Esophagus squamous epithelium (tissue), 5 donors: ENCODE measurements around the gene ELK3. TPM values are rescaled to one million over a fixed set of nuclear protein-coding genes. Genes with fewer than 3 reads are reported as not detected.

Experiments
- DNase-seq: peaks from one replicate; lab custom pipeline; 2025; lab: John Stamatoyannopoulos, UW
- H3K27ac ChIP-seq, 4 donors: fragments of 200-600 bp; sonication (generic); one replicate each; pipeline ENCODE4 v1.5.1; 2016 to 2019; ENCODE audit warnings: mild to moderate bottlenecking in 1 of 4
- H3K27me3 ChIP-seq, 4 donors: fragments of 200-600 bp; sonication (generic); 1 replicate in 3 of 4; 2 replicates in 1 of 4; pipeline versions ENCODE4 v1.5.1 to v1.6.0; 2017 to 2021; ENCODE audit warnings: antibody characterized with exemption in 1 of 4
- H3K36me3 ChIP-seq, 3 donors: fragments of 200-600 bp; sonication (generic); one replicate each; pipeline ENCODE4 v1.5.1; 2016 to 2019
- H3K4me1 ChIP-seq, 3 donors: fragments of 200-600 bp; sonication (generic); one replicate each; pipeline ENCODE4 v1.5.1; 2017 to 2019
- H3K4me3 ChIP-seq, 4 donors: fragments of 200-600 bp; sonication (generic); 1 replicate in 3 of 4; 2 replicates in 1 of 4; pipeline ENCODE4 v1.5.1; 2016 to 2019; ENCODE audit warnings: mild to moderate bottlenecking in 2 of 4, moderate library complexity in 1 of 4
- H3K9me3 ChIP-seq, 3 donors: fragments of 200-600 bp; sonication (generic); one replicate each; pipeline ENCODE4 v1.5.1; 2016 to 2019
- CTCF ChIP-seq, 6 experiments: fragments of 450-650 bp in 4 of 6; fragments of 200-600 bp in 2 of 6; sonication (generic) in 2 of 6; IDR thresholded peaks; one replicate each; pipeline ENCODE4 v1.5.1; 2016 to 2019; ENCODE audit warnings: antibody characterized with exemption in 6 of 6, mild to moderate bottlenecking in 4 of 6, moderate library complexity in 4 of 6
- POLR2A ChIP-seq, 4 donors: fragments of 450-650 bp; IDR thresholded peaks; one replicate each; pipeline ENCODE4 v1.6.1; 2017; ENCODE audit warnings: antibody characterized with exemption in 4 of 4, mild to moderate bottlenecking in 4 of 4, moderate library complexity in 3 of 4
- WGBS, 2 donors: methylation state at CpG; one replicate each; pipeline ENCODE4 v1.1.5; 2018; 5-methylcytosine and 5-hydroxymethylcytosine counted together
- intact Hi-C: fragments of 100-400 bp; cut with DNase I; formaldehyde crosslinking; loops from one replicate; pipeline ENCODE4 v1.15.0; 2022
- total RNA-seq, 4 donors: library from RNA; depleted of rRNA; stranded (reverse); fragments of >200 nt; gene quantifications; one replicate each; pipeline ENCODE4 v1.1.0, GENCODE V29; 2016
- donor health status: DM: yes; HTN: yes; CAD: no.

ELK3 gene
- total RNA-seq, 4 donors from 2014 or later, result 24.8 to 44.0 (median 34.8) TPM

DNA sequence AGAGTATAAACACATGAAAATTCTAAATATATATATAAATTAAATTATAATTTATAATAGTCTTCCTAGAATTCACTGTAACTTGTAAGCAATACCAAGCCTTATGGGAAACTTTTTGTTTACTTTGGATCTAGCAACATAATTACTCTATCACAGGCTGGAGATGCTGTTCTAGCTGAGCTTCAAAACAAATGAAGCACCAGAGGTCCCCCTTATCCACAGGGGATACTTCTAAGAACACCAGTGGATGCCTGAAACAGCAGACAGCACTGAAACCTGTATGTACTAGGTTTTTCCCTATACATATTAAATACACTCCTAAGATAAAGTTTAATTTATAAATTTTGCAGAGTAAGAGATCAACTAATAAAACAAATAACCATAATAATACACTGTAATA lies 109.5 kb downstream of the ELK3 start:
- Histone ChIP-seq H3K4me1 (peaks cover 0 to 8% (median 0%) of the 10 kb centered on the region in 3 donors), H3K4me3 (no peak overlapping the region), H3K36me3 (peaks cover 0 to 26% (median 0%) of the 10 kb centered on the region in 3 donors), H3K27ac (no peak overlapping the region), H3K9me3 (no peaks in the 10 kb centered on the region), H3K27me3 (no peaks in the 10 kb centered on the region)
- DNase-seq, result no peak
- intact Hi-C loops, result no loop called here
- TF ChIP-seq POLR2A (IDR thresholded peaks at IDR 0.05) (no peak), CTCF (IDR thresholded peaks at IDR 0.05) (no peak)

- TF ChIP-seq POLR2A (IDR thresholded peaks at IDR 0.05), result no peak
- no peak for TF ChIP-seq CTCF (IDR thresholded peaks at IDR 0.05)
- H3K4me3 ChIP-seq, result no peak overlapping the region
- H3K9me3 ChIP-seq, result no peaks in the 10 kb centered on the region
- H3K27me3 ChIP-seq, result no peaks in the 10 kb centered on the region
- no peak overlapping the region for H3K27ac ChIP-seq
- DNase-seq, result no peak
- peaks cover 0 to 14% (median 0%) of the 10 kb centered on the region in 3 donors for H3K36me3 ChIP-seq
- intact Hi-C loops, result no loop called here
- H3K4me1 ChIP-seq, result peaks cover 0 to 8% (median 0%) of the 10 kb centered on the region in 3 donors
- 87 to 94% methylated on average over 3 of the region's 3 CpGs for WGBS, 2 donors
These were observed 111.5 kb downstream of the ELK3 start for GRCh38 chr12:96305665-96306064.

DNA sequence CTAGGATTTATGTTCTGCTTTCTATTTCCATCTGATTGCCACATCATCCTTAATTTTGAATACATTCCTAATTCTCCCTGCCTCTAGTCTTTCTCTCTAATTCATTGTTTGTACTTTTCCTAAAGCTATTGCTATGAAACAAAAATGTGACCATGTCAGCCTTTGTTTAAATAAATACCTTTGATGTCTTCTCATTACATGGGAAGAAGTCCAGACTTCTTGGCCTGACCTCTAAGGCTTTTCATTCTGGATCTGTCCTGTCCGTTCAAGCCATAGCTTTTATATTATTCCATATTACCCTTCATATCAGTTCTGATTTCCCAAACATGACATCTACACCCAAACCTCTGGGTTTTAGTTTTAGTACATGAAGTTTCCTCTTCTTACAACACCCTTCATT lies 114.7 kb downstream of the ELK3 start:
- H3K27ac ChIP-seq, result no peak overlapping the region
- peaks cover 0 to 31% (median 0%) of the 10 kb centered on the region in 3 donors for H3K36me3 ChIP-seq
- no peaks in the 10 kb centered on the region for H3K9me3 ChIP-seq
- H3K4me3 ChIP-seq, result no peak overlapping the region
- intact Hi-C loops, result no loop called here
- no peak for DNase-seq
- 46 to 61% methylated on average over 1 of the region's 1 CpG for WGBS, 2 donors
- peaks cover 0 to 3% (median 0%) of the 10 kb centered on the region in 3 donors for H3K4me1 ChIP-seq
- TF ChIP-seq CTCF (IDR thresholded peaks at IDR 0.05) (no peak), POLR2A (IDR thresholded peaks at IDR 0.05) (no peak)
- H3K27me3 ChIP-seq, result no peaks in the 10 kb centered on the region

DNA sequence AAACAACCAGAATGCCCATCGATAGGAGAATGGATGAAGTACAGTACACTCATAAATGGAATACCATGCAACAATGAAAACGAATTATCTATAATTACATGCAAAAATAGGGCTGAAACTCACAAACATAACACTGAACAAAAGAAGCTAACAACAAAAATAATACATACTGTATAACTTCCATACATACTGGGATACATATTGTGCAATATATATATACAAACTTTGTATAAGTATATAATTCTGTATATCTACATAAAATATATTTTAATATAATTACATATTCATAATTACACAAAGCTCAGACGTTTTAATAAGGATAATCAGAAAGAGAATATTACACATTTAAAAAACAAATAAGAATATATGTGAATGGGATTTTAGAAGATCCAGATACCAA lies 115.9 kb downstream of the ELK3 start:
- H3K9me3 ChIP-seq, result no peaks in the 10 kb centered on the region
- H3K27ac ChIP-seq, result no peak overlapping the region
- no peak for DNase-seq
- H3K4me3 ChIP-seq, result no peak overlapping the region
- intact Hi-C loops, result no loop called here
- peaks cover 0 to 25% (median 0%) of the 10 kb centered on the region in 3 donors for H3K36me3 ChIP-seq
- no peaks in the 10 kb centered on the region for H3K27me3 ChIP-seq
- no peak for TF ChIP-seq CTCF (IDR thresholded peaks at IDR 0.05)
- TF ChIP-seq POLR2A (IDR thresholded peaks at IDR 0.05), result no peak
- WGBS, 2 donors, result 87% methylated on average over 3 of the region's 3 CpGs
- H3K4me1 ChIP-seq, result peaks cover 0 to 15% (median 0%) of the 10 kb centered on the region in 3 donors

- DNase-seq, result no peak
- 92 to 97% methylated on average over 1 of the region's 1 CpG for WGBS, 2 donors
- Histone ChIP-seq H3K4me1 (peaks cover 0 to 22% (median 4%) of the 10 kb centered on the region in 3 donors), H3K9me3 (no peaks in the 10 kb centered on the region), H3K4me3 (no peak overlapping the region), H3K27me3 (no peaks in the 10 kb centered on the region), H3K36me3 (peaks cover 0 to 25% (median 0%) of the 10 kb centered on the region in 3 donors), H3K27ac (no peak overlapping the region)
- intact Hi-C loops, result no loop called here
- no peak for TF ChIP-seq POLR2A (IDR thresholded peaks at IDR 0.05)
- TF ChIP-seq CTCF (IDR thresholded peaks at IDR 0.05), result no peak
These were observed 117.0 kb downstream of the ELK3 start for GRCh38 chr12:96311191-96311590.
